Karpas-422 (cell line): ENCODE measurements around the gene CORO7. TPM values are rescaled to one million over a fixed set of nuclear protein-coding genes. Genes with fewer than 3 reads are reported as not detected.

Experiments
- DNase-seq: peaks from one replicate; pipeline ENCODE4 v3.0.0-alpha.2; 2015
- H2AFZ ChIP-seq: fragments of 200-600 bp; sonication (generic); 2 replicates; pipeline ENCODE4 v1.6.1; 2014; ENCODE audit warnings: antibody characterized with exemption, low read length, mixed read lengths
- H3K27ac ChIP-seq: fragments of 200-600 bp; sonication (generic); 2 replicates; pipeline ENCODE4 v1.5.1; 2014; ENCODE audit warnings: mild to moderate bottlenecking, low read length, moderate library complexity
- H3K27me3 ChIP-seq: fragments of 200-600 bp; sonication (generic); 2 replicates; pipeline ENCODE4 v1.6.1; 2014; ENCODE audit warnings: low read length, mixed read lengths
- H3K36me3 ChIP-seq: fragments of 200-600 bp; sonication (generic); 2 replicates; pipeline ENCODE4 v1.6.1; 2014; ENCODE audit warnings: low read length, mixed read lengths; ENCODE audit not compliant: insufficient read depth
- H3K4me1 ChIP-seq: fragments of 200-600 bp; sonication (generic); 2 replicates; pipeline ENCODE4 v1.6.1; 2014; ENCODE audit warnings: mild to moderate bottlenecking, low read length, mixed read lengths
- H3K4me2 ChIP-seq: fragments of 200-600 bp; sonication (generic); 2 replicates; pipeline ENCODE4 v1.6.1; 2014; ENCODE audit warnings: low read length, low read depth, mild to moderate bottlenecking; ENCODE audit not compliant: poor library complexity, severe bottlenecking
- H3K4me3 ChIP-seq: fragments of 200-600 bp; sonication (generic); 2 replicates; pipeline ENCODE4 v1.5.1; 2014; ENCODE audit warnings: mild to moderate bottlenecking, antibody characterized with exemption, low read length, mixed read lengths
- H3K79me2 ChIP-seq: fragments of 200-600 bp; sonication (generic); 2 replicates; pipeline ENCODE4 v1.6.1; 2014; ENCODE audit warnings: mild to moderate bottlenecking, low read length, mixed read lengths
- H3K9ac ChIP-seq: fragments of 200-600 bp; sonication (generic); 2 replicates; pipeline ENCODE4 v1.6.0; 2014; ENCODE audit warnings: low read length
- H3K9me2 ChIP-seq: fragments of 200-600 bp; sonication (generic), shearing (Covaris generic); replicated peaks from 2 replicates; pipeline ENCODE4 v1.6.0; 2014; ENCODE audit warnings: mild to moderate bottlenecking, low read length, moderate library complexity; ENCODE audit not compliant: insufficient read depth
- H3K9me3 ChIP-seq: fragments of 300-700, 200-600 bp; sonication (generic); 2 replicates; pipeline ENCODE4 v1.6.1; 2014; ENCODE audit warnings: low read length, mixed read lengths
- H4K20me1 ChIP-seq: fragments of 200-600 bp; sonication (generic); 2 replicates; pipeline ENCODE4 v1.6.1; 2014; ENCODE audit warnings: mild to moderate bottlenecking, antibody characterized with exemption, low read length, low read depth; ENCODE audit not compliant: insufficient read depth
- total RNA-seq: library from RNA; depleted of rRNA; stranded (reverse); fragments of >200 nt; shearing (Covaris generic); gene quantifications from 2 replicates; pipeline ENCODE4 v1.2.3, GENCODE V29; 2014; ENCODE audit warnings: low replicate concordance; rRNA removed

CORO7 gene
- 46.2 and 84.9 TPM in 2 replicates for total RNA-seq

GRCh38 chr16:4416200-4417032 lies at the start of gene CORO7:
Gene CORO7, minus strand, starts transcription at chr16:4416596. Its CDS starts 78 bp downstream, at chr16:4416518.
- Histone ChIP-seq H4K20me1 (peaks cover 12% of the 10 kb centered on the region; the same call in 1 of the 2 replicates), H3K4me3 (peak within 1 kb of the TSS; percentile 78), H3K9me3 (no peaks in the 10 kb centered on the region), H3K4me1 (peaks cover 24% of the 10 kb centered on the region), H3K27me3 (no peaks in the 10 kb centered on the region), H3K9ac (peak within 1 kb of the TSS; percentile 96), H3K27ac (peak within 1 kb of the TSS; percentile 62), H3K4me2 (peak within 1 kb of the TSS; percentile 98), H3K79me2 (peaks cover 41% of the 10 kb centered on the region), H3K36me3 (peaks cover 6% of the 10 kb centered on the region), H2AFZ (peak within 1 kb of the TSS; percentile 77), H3K9me2 (no peaks in the 10 kb centered on the region)
- DNase-seq = peak; percentile 98

GRCh38 chr16:4463522-4464163 lies 47.2 kb upstream of the CORO7 start:
- no peaks in the 10 kb centered on the region for H3K9me2 ChIP-seq
- H3K9ac ChIP-seq = no peak overlapping the region
- no peak for DNase-seq
- H3K4me2 ChIP-seq = no peak overlapping the region
- H3K9me3 ChIP-seq = no peaks in the 10 kb centered on the region
- no peaks in the 10 kb centered on the region for H4K20me1 ChIP-seq
- H3K27me3 ChIP-seq = no peaks in the 10 kb centered on the region
- no peaks in the 10 kb centered on the region for H3K4me1 ChIP-seq
- no peaks in the 10 kb centered on the region for H3K79me2 ChIP-seq
- peaks cover 11% of the 10 kb centered on the region for H3K36me3 ChIP-seq
- H2AFZ ChIP-seq = no peak overlapping the region
- no peak overlapping the region for H3K27ac ChIP-seq
- H3K4me3 ChIP-seq = no peak overlapping the region

GRCh38 chr16:4461250-4462085 lies 45.1 kb upstream of the CORO7 start:
- Histone ChIP-seq H4K20me1 (no peaks in the 10 kb centered on the region), H3K4me3 (no peak overlapping the region), H3K4me1 (no peaks in the 10 kb centered on the region), H3K27ac (no peak overlapping the region), H3K9me2 (no peaks in the 10 kb centered on the region), H3K27me3 (no peaks in the 10 kb centered on the region), H3K9me3 (no peaks in the 10 kb centered on the region), H3K36me3 (peaks cover 10% of the 10 kb centered on the region), H3K79me2 (no peaks in the 10 kb centered on the region), H3K4me2 (no peak overlapping the region), H2AFZ (no peak overlapping the region), H3K9ac (no peak overlapping the region)
- DNase-seq = peak; percentile 71

GRCh38 chr16:4460936-4461249 lies 44.5 kb upstream of the CORO7 start:
- no peak for DNase-seq
- Histone ChIP-seq H3K27ac (no peak overlapping the region), H3K9me3 (no peaks in the 10 kb centered on the region), H3K4me3 (no peak overlapping the region), H3K4me1 (no peaks in the 10 kb centered on the region), H3K4me2 (no peak overlapping the region), H3K27me3 (no peaks in the 10 kb centered on the region), H3K79me2 (no peaks in the 10 kb centered on the region), H3K9me2 (no peaks in the 10 kb centered on the region), H4K20me1 (no peaks in the 10 kb centered on the region), H3K9ac (no peak overlapping the region), H3K36me3 (peaks cover 6% of the 10 kb centered on the region; the same call in 1 of the 2 replicates), H2AFZ (no peak overlapping the region)

GRCh38 chr16:4455951-4456350 lies 39.6 kb upstream of the CORO7 start:
- H3K9ac ChIP-seq = no peak overlapping the region
- H3K36me3 ChIP-seq = peaks cover 7% of the 10 kb centered on the region
- no peaks in the 10 kb centered on the region for H3K4me1 ChIP-seq
- H3K4me2 ChIP-seq = no peak overlapping the region
- DNase-seq = no peak
- no peak overlapping the region for H2AFZ ChIP-seq
- no peaks in the 10 kb centered on the region for H3K9me2 ChIP-seq
- peaks cover 4% of the 10 kb centered on the region; the same call in 1 of the 2 replicates for H4K20me1 ChIP-seq
- H3K9me3 ChIP-seq = no peaks in the 10 kb centered on the region
- H3K27me3 ChIP-seq = no peaks in the 10 kb centered on the region
- no peaks in the 10 kb centered on the region for H3K79me2 ChIP-seq
- no peak overlapping the region for H3K27ac ChIP-seq
- no peak overlapping the region for H3K4me3 ChIP-seq

GRCh38 chr16:4455081-4455480 lies 38.7 kb upstream of the CORO7 start:
- DNase-seq = no peak
- no peak overlapping the region for H2AFZ ChIP-seq
- H3K4me2 ChIP-seq = no peak overlapping the region
- no peaks in the 10 kb centered on the region for H3K4me1 ChIP-seq
- H3K27me3 ChIP-seq = no peaks in the 10 kb centered on the region
- peaks cover 4% of the 10 kb centered on the region; the same call in 1 of the 2 replicates for H4K20me1 ChIP-seq
- no peak overlapping the region for H3K4me3 ChIP-seq
- H3K79me2 ChIP-seq = no peaks in the 10 kb centered on the region
- H3K36me3 ChIP-seq = peaks cover 10% of the 10 kb centered on the region
- H3K9ac ChIP-seq = no peak overlapping the region
- H3K27ac ChIP-seq = no peak overlapping the region
- H3K9me2 ChIP-seq = no peaks in the 10 kb centered on the region
- H3K9me3 ChIP-seq = no peaks in the 10 kb centered on the region

- Histone ChIP-seq H3K36me3 (peaks cover 12% of the 10 kb centered on the region), H4K20me1 (peaks cover 4% of the 10 kb centered on the region; the same call in 1 of the 2 replicates), H2AFZ (no peak overlapping the region), H3K4me2 (no peak overlapping the region), H3K9me3 (no peaks in the 10 kb centered on the region), H3K9me2 (no peaks in the 10 kb centered on the region), H3K4me3 (no peak overlapping the region), H3K27me3 (no peaks in the 10 kb centered on the region), H3K79me2 (no peaks in the 10 kb centered on the region), H3K27ac (no peak overlapping the region), H3K4me1 (no peaks in the 10 kb centered on the region), H3K9ac (no peak overlapping the region)
- no peak for DNase-seq
These were observed 38.2 kb upstream of the CORO7 start for GRCh38 chr16:4454623-4455022.

- DNase-seq = no peak
- Histone ChIP-seq H3K4me3 (no peak overlapping the region), H3K4me1 (no peaks in the 10 kb centered on the region), H4K20me1 (peaks cover 4% of the 10 kb centered on the region; the same call in 1 of the 2 replicates), H3K4me2 (no peak overlapping the region), H3K9me3 (no peaks in the 10 kb centered on the region), H3K27me3 (no peaks in the 10 kb centered on the region), H2AFZ (no peak overlapping the region), H3K79me2 (no peaks in the 10 kb centered on the region), H3K9ac (no peak overlapping the region), H3K36me3 (peaks cover 9% of the 10 kb centered on the region), H3K9me2 (no peaks in the 10 kb centered on the region), H3K27ac (no peak overlapping the region)
These were observed 36.3 kb upstream of the CORO7 start for GRCh38 chr16:4452674-4453073.
